HG03342 (cell line): ENCODE measurements around the gene THAP9.
"Not testable (repeated sequence)": the region's sequence is repeated elsewhere in the genome, so short reads cannot be mapped to it uniquely, and the experiment has no call there.

ENCODE experiments used
- ATAC-seq: cut with Tn5 transposase; IDR thresholded peaks from one replicate; pipeline ENCODE4 v1.9.1; 2021; ENCODE audit warnings: mild to moderate bottlenecking, moderate library complexity; ENCODE audit not compliant: unreplicated experiment

The THAP9 gene

DNA sequence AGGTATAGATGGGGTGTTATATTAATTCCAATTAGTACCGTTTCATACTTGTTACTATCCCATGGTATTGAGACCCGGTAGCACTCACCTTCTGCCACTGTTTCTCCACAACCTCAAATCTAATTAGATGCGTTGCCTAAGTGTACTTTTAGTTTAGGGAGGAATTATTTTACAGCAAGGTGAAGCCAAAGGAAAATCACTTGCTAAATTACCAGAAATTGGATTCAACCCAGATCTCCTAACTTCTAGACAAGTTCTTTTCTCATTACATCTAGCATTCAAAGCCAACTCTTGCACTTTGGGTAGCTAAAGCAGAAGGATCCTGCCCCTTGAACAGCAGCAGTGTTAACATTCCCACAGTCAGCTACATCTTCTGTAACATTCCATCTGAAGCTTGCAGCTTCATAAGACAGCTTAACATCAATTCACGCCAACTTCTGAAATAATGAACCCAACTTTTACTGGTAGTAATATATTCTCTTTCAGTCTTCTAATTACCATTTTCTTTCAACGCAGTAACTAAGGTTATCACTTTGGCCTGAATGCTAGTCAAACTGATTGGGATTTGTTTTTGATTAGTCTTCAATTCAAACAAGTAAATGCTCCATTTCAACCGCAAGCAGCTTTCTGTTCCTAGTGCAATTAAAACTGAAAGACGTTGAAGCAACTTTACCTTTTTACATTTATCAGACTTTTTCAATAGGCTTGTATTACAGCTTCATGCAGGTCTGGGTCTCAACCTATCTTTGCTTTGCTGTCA is 8.6 kb upstream of the THAP9 start:
- ATAC-seq, result no peak

- no peak for ATAC-seq
Measured at GRCh38 chr4:82892467-82892802, 8.1 kb upstream of the THAP9 start.

- ATAC-seq, result no peak
Measured at GRCh38 chr4:82893942-82894341, 6.6 kb upstream of the THAP9 start.

- no peak for ATAC-seq
Measured at GRCh38 chr4:82896755-82897154, 3.8 kb upstream of the THAP9 start.

DNA sequence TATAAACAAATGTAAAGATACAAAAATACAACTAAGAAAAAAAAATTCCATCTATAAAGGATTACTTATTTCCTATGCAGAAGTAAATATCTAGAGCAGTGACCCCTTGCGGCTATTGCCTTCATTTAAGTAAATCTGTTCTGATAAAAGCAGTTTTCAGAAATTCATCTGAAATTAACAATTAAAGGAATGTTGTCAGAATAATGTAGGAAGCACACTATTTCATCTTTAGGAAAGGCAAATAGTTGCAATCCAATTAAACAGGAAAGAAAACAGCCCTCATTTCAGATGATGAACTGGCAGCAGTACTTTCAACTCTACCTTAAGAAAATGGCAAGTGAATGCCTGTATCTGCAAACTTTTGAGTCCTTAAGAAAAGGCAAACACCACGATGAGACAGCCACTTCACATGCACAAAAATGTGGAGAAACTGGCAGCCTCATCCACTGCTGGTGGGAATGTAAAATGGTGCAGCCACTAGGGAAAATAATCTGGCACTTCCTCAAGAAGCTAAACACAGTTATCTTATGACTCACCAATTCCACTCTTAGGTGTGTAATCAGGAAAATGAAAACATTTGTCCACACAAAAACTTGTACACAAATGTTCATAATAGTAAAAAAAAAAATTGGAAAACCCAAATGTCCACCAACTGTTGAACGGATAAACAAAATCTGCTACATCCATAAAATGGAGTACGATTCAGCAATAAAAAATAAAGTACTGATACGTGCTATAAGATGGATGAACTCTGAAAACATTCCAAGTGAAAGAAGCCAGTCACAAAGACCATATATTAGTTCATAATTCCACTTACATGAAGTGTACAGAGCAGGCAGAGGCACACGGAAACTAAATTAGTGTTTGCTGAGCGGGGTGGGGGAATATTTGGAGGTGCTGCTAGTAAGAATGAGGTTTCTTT is 2.0 kb upstream of the THAP9 start:
- ATAC-seq, result no peak

DNA sequence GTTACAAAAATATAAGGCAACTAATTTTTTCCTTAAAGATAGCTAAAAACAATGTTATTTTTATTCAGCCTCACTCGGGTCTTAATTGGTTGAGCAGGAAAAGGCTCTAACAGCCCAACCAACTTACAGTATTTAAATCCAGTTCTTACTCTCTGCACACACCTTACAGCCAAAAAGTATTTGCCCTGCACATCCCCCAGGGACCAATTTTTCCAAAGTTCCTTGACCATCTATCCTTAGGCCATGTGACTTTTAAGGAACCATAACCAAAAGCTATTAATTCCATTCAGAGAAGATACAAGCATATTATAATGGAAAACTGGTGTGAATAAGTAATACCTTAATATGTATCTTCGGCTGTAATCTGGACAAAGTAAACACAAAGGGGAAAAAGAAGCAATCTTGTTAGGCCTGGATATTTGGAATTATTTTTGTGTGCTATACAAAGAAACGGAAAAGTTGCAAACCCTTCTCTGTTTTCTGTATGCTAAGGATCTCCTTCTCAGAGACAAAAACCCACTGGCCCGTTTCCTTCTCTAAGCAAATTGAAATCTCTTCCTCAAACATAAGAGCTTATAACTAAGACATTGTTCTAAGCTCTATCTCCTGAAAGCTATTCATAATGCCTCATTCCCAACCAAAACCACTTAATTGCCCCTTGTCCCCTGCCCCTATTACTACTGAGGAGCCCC is 1.0 kb upstream of the THAP9 start:
- ATAC-seq, result no peak

DNA sequence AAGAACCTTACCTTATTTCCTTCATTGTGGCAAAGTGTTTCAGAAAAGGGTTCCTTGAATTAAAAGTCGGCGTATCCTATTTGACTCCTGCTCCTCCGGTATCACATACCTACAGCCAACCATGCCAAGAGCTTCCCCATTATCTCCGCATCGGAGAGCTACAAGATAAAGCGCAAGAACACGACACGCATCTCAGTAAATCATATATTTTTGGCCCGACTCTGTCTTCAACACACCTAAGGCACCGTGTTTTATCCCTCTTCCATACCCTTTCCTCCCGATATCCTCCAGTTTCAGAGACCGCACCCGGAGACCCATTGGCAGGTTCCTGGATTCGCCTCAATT is 497 bp upstream of the THAP9 start:
- peak; percentile 19 for ATAC-seq

DNA sequence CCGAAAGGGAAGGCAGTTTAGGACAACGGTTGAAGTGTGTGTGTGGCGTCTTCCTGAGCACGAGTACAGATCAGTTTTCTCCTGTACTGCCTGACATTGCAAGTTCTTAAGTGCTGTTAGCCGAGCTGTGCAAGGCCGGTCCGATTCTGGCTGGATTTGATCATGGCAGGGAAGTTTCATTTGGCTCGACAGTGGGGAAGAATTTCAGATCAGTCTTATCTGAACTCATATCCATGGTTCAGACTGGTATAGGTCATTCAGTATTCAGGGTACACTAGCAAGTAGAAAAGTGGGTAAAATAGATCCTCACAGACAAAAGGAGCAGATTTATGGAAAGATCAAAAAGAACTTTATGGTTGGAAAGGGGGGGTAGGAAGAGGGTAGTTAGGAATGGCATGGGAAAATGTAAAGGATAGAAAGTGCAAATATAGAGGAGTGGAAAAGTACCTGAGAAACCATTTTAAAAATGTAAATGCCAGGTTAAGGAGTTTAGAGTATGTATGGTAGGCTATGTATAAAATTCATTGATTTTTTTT is 716 bp downstream of the THAP9 start:
- no peak for ATAC-seq

DNA sequence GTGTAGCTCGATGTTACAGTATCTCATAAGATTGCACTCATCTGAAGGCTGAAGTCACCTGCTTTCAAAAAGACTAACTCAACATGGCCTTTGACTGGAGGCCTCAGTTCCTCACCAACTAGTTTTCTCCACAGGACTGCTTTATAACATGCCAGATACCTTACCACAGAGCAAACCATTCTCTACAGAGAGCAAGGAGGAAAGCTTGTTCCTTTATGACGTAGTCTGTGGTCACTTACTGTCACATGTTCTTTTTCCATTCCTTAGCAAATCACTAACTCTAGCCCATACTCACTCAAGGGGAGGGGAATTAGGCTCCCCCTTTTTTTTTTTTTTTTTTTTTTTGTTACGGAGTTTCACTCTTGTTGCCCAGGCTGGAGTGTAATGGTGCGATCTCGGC is 3.2 kb downstream of the THAP9 start:
- no peak for ATAC-seq

DNA sequence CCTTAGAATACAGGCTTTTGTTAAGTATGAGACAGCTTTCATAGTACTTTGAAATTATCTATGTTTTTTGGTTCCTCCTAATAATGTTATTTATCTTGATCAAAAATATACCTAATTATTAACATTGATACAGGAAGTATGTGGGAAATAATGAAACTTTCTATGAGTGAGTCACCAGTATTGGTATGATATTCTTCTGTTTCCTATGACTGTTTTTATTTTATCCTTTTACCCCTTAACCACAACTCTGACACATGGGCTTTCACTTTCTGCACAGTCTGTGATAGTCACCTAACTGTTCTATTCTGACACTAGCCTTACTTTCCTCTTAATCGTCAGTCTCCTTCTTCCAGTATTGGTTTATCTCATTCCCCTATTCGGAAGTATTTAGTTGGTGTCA is 4.7 kb downstream of the THAP9 start:
- peak; percentile 53 for ATAC-seq

GRCh38 chr4:82906469-82906868 is 5.9 kb downstream of the THAP9 start:
- peak; percentile 41 for ATAC-seq

- ATAC-seq, result no peak
Measured at GRCh38 chr4:82909326-82909725, 8.8 kb downstream of the THAP9 start.

DNA sequence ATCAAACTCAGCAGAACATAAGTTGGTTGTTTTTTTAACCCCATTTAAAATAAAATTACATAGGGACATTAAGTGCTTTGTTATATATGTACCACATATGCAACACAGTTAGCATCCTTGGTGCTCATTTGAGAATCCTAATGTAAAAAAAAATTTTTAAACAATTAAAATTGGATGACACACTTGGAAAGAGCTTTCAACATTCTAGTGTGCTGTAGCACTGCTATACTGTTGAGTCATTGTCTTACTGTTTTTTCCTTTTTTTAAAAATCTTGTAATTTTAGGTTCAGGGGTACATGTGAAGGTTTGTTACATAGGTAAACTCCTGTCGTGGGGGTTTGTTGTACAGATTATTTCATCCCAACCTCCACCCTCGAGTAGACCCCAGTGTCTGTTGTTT is 12.8 kb downstream of the THAP9 start:
- no peak for ATAC-seq

DNA sequence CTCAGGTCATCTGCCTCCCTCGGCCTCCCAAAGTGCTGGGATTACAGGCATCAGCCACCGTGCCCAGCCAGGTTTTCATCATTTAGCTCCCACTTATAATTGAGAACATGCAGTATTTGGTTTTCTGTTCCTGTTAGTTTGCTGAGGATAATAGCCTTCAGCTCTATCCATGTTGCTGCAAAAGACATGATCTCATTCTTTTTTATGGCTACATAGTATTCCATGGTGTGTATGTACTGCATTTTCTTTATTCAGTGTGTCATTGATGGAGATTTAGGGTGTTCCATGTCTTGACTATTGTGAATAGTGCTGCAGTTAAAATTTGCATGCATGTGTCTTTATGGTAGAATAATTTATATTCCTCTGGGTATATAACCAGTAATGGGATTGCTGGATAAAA is 13.4 kb downstream of the THAP9 start:
- ATAC-seq, result not testable (repeated sequence)

DNA sequence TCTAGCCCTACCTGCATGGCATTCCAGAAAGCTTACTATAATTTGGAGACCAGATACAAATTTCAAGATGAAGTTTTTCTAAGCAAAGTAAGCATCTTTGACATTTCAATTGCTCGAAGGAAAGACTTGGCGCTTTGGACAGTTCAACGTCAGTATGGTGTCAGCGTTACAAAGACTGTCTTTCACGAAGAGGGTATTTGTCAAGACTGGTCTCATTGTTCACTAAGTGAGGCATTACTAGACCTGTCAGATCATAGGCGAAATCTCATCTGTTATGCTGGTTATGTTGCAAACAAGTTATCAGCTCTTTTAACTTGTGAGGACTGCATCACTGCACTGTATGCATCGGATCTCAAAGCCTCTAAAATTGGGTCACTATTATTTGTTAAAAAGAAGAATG is 17.6 kb downstream of the THAP9 start:
- no peak for ATAC-seq

DNA sequence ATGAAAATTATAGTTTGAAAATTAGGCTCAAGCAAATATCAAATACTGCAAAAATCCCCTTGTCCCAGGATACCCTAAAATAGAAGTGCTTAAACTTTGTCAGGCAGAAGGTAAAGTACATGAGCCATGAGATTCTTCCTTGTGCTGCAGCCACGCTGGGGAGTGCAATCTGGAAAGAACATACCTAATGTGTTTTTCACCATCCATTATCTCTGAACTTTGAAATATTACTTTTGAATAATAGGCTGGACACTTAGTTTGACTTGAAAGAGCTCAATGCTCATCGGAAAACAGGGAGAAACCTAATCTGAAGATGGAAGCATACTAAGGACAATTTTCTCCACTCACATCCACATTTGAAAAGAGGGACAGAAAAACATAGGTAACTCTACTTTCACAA is 18.9 kb downstream of the THAP9 start:
- ATAC-seq, result no peak

- ATAC-seq, result no peak
Measured at GRCh38 chr4:82921795-82922194, 21.3 kb downstream of the THAP9 start.

DNA sequence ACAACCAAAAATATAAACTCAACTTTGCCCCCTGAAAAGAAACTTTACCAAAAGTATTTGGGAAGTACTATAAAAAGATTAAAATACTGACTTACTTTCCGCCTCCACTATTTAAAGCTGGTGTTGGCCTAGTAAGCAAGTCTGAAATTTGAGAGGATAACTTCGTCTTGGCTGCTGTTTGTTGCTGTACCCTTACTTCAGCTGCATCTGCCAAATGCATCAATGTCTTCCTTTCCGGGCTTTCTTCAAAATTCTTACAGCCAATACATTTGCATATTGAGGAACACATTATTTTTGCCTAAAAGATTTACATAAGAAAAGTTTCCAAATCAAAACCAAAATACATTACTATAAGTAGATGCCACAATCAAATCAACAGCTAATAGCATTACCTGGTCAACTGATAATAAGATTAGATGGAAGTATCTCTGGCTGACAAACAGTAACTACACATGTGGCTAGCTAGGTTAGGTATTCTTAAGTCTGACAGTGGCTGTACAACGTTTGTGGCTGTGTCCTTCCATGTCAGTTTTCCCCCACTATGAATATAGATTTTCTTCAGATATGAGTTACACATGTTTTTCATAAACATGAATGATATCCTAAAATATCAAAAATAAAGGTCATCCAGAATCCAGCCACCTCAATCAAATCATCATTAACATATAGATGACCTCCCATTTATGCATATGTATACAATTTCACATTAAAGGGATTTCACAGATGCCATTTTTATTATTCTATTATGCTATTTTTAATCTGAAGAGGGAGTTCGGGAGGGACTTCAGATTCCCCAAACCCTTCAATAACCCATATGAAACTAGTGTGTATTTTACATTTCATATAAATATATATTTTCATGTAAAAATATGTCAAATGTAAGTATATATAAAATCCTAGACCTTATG is 30.6 kb downstream of the THAP9 start:
- ATAC-seq, result no peak

GRCh38 chr4:82934441-82934840 is 33.9 kb downstream of the THAP9 start:
- ATAC-seq, result no peak

DNA sequence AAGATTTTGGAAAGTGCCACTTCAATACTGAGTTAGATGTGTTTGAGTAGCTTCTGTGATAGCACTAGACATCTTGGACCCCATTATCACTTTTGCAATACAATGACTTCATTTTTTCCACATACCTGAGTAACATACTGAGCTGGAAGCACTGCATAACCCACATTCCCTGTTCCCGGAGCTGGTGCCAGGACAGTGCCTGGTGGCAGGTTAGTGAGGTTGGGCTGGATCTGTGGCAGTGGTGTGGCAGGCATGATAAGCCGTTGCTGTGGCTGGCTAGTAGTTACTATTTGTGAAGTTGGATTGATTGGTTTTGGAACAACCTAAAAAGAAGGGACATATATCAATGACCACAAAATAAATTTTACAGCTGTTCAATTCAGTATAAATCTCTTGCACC is 38.9 kb downstream of the THAP9 start:
- no peak for ATAC-seq

GRCh38 chr4:82947498-82947897 is 47.0 kb downstream of the THAP9 start:
- no peak for ATAC-seq
